MCF 10A (cell line): ENCODE measurements around the gene VTCN1. TPM values are rescaled to one million over a fixed set of nuclear protein-coding genes. Genes with fewer than 3 reads are reported as not detected.
"Not testable (repeated sequence)": the region's sequence is repeated elsewhere in the genome, so short reads cannot be mapped to it uniquely, and the experiment has no call there.

Experiments used
- BruUV-seq: library from RNA; stranded (reverse); fragments of 400-500 nt; replicated peaks from 2 replicates; lab custom pipeline; 2021; lab: Mats Ljungman, UMichigan
- CTCF ChIA-PET: fragments of 300-600 bp; sonication (Branson Sonifier 250); formaldehyde crosslinking; extraction: SDS; loops from one replicate; lab custom pipeline; 2021; ENCODE audit warnings: antibody characterized with exemption, inconsistent platforms; lab: Yijun Ruan, JAX
- POLR2A ChIA-PET: fragments of 300-600, 350-650 bp; sonication (Branson Sonifier 250); formaldehyde crosslinking; extraction: SDS; loops from one replicate; lab custom pipeline; 2020; ENCODE audit warnings: antibody characterized with exemption, inconsistent platforms; lab: Yijun Ruan, JAX
- DNase-seq: peaks from one replicate; pipeline ENCODE4 v3.0.0-alpha.2; 2018; ENCODE audit not compliant: unreplicated experiment
- H3K27ac Mint-ChIP-seq: one replicate; pipeline ENCODE4 v1.8.0; 2022; ENCODE audit warnings: mild to moderate bottlenecking, low read depth, mixed read lengths; ENCODE audit not compliant: unreplicated experiment
- H3K27me3 Mint-ChIP-seq: one replicate; pipeline ENCODE4 v1.8.0; 2022; ENCODE audit warnings: mixed read lengths; ENCODE audit not compliant: insufficient read depth, unreplicated experiment
- H3K36me3 Mint-ChIP-seq: one replicate; pipeline ENCODE4 v1.8.0; 2022; ENCODE audit warnings: mild to moderate bottlenecking, moderate library complexity, mixed read lengths; ENCODE audit not compliant: insufficient read depth, unreplicated experiment
- H3K4me1 Mint-ChIP-seq: one replicate; pipeline ENCODE4 v1.8.0; 2022; ENCODE audit warnings: mixed read lengths; ENCODE audit not compliant: insufficient read depth, unreplicated experiment
- H3K4me3 Mint-ChIP-seq: one replicate; pipeline ENCODE4 v1.8.0; 2022; ENCODE audit warnings: mild to moderate bottlenecking, moderate library complexity, mixed read lengths; ENCODE audit not compliant: unreplicated experiment
- H3K9me3 Mint-ChIP-seq: one replicate; pipeline ENCODE4 v1.8.0; 2022; ENCODE audit warnings: mixed read lengths; ENCODE audit not compliant: unreplicated experiment
- intact Hi-C: fragments of 100-400 bp; cut with micrococcal nuclease; formaldehyde crosslinking; loops from 2 replicates; pipeline ENCODE4 v1.14.1; 2022
- total RNA-seq: library from RNA; stranded (reverse); gene quantifications from 2 replicates; pipeline ENCODE4 v1.2.3, GENCODE V29; 2022
- TF ChIP-seq, protein P1 (sequence below): fragments of 200-600 bp; IDR thresholded peaks from one replicate; pipeline ENCODE4 v1.8.0; 2022; ENCODE audit warnings: antibody characterized with exemption, mild to moderate bottlenecking; ENCODE audit not compliant: unreplicated experiment

VTCN1 gene
- total RNA-seq, 1 experiment from 2014 or later, result not detected

DNA sequence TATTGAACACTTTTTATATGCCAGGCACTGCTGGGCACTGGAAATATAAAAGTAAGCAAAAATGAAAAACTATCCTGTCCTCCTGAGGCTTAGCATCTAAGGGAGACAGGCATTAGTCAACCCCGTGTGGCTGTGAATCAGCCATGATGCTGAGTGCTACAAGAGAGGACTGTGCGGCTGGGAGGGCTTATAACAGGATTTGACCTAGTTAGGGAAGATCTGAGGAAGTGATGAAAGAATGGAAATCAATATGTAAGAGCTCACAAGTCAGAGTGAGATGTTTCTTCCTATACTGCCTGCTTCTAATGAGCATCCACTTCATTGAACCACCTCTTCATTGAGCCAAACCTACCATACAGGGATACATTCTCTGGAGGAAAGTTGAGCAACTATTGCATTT lies 104.2 kb downstream of the VTCN1 start:
- H3K9me3 Mint-ChIP-seq, result no peaks in the 10 kb centered on the region
- no peaks in the 10 kb centered on the region for H3K27me3 Mint-ChIP-seq
- no peak for DNase-seq
- no TSS peak for BruUV-seq
- intact Hi-C loops, result no loop called here
- ChIA-PET POLR2A (no interaction called here), CTCF (interaction anchor here (0.6 to 1.4 kb wide), 5 partner anchors 16 to 301 kb away, joined by 3 to 4 read pairs (median 3); no protein-coding TSS in a partner anchor)
- TF ChIP-seq, protein P1, sequence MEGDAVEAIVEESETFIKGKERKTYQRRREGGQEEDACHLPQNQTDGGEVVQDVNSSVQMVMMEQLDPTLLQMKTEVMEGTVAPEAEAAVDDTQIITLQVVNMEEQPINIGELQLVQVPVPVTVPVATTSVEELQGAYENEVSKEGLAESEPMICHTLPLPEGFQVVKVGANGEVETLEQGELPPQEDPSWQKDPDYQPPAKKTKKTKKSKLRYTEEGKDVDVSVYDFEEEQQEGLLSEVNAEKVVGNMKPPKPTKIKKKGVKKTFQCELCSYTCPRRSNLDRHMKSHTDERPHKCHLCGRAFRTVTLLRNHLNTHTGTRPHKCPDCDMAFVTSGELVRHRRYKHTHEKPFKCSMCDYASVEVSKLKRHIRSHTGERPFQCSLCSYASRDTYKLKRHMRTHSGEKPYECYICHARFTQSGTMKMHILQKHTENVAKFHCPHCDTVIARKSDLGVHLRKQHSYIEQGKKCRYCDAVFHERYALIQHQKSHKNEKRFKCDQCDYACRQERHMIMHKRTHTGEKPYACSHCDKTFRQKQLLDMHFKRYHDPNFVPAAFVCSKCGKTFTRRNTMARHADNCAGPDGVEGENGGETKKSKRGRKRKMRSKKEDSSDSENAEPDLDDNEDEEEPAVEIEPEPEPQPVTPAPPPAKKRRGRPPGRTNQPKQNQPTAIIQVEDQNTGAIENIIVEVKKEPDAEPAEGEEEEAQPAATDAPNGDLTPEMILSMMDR, result no peak
- H3K4me1 Mint-ChIP-seq, result peaks cover 19% of the 10 kb centered on the region
- H3K36me3 Mint-ChIP-seq, result peaks cover 20% of the 10 kb centered on the region
- no peak overlapping the region for H3K27ac Mint-ChIP-seq
- no peak overlapping the region for H3K4me3 Mint-ChIP-seq

DNA sequence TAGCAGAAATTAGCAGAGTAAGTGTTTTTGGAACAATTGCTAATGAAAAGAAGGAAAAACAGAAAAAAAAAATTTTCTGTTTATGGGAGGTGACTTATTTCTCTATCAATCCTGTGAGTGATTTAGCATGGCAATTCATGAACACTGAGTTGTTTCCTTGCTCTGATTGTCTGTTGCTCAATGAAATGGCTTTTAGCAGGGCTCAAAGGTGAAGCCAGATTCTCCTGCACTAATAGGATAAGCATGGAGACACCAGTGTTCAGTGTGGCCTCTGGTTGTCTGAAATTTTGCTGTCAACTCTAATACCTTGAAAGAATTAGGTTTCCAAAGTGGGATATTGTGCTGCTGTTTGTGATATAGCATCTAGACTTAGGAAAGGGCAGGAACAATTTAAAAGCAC lies 105.0 kb downstream of the VTCN1 start:
- POLR2A ChIA-PET, result no interaction called here
- no peak for DNase-seq
- intact Hi-C loops, result no loop called here
- H3K4me1 Mint-ChIP-seq, result peaks cover 15% of the 10 kb centered on the region
- CTCF ChIA-PET, result interaction anchor here (0.7 to 0.8 kb wide), 2 partner anchors 17 to 50 kb away, joined by 3 to 6 read pairs; no protein-coding TSS in a partner anchor
- no TSS peak for BruUV-seq
- no peaks in the 10 kb centered on the region for H3K27me3 Mint-ChIP-seq
- TF ChIP-seq, protein P1, result no peak
- H3K36me3 Mint-ChIP-seq, result peaks cover 23% of the 10 kb centered on the region
- H3K27ac Mint-ChIP-seq, result no peak overlapping the region
- H3K4me3 Mint-ChIP-seq, result no peak overlapping the region
- H3K9me3 Mint-ChIP-seq, result no peaks in the 10 kb centered on the region

- ChIA-PET POLR2A (no interaction called here), CTCF (interaction anchor here (0.7 to 1.6 kb wide), 3 partner anchors 17 to 49 kb away, joined by 3 to 6 read pairs (median 3); no protein-coding TSS in a partner anchor)
- H3K9me3 Mint-ChIP-seq, result no peaks in the 10 kb centered on the region
- no peak for DNase-seq
- no TSS peak for BruUV-seq
- TF ChIP-seq, protein P1, result no peak
- no peaks in the 10 kb centered on the region for H3K27me3 Mint-ChIP-seq
- intact Hi-C loops, result no loop called here
- H3K36me3 Mint-ChIP-seq, result peaks cover 31% of the 10 kb centered on the region
- peaks cover 10% of the 10 kb centered on the region for H3K4me1 Mint-ChIP-seq
- no peak overlapping the region for H3K4me3 Mint-ChIP-seq
- H3K27ac Mint-ChIP-seq, result no peak overlapping the region
These were observed 105.7 kb downstream of the VTCN1 start for GRCh38 chr1:117104986-117105385.

GRCh38 chr1:117101858-117102257 lies 108.9 kb downstream of the VTCN1 start:
- H3K27me3 Mint-ChIP-seq, H3K9me3 Mint-ChIP-seq, intact Hi-C loops, DNase-seq, H3K4me1 Mint-ChIP-seq, H3K27ac Mint-ChIP-seq, H3K4me3 Mint-ChIP-seq: not testable (repeated sequence)
- ChIA-PET POLR2A (interaction anchor here (0.6 kb wide), 1 partner anchor 70 kb away, joined by 4 read pairs; no protein-coding TSS in a partner anchor), CTCF (interaction anchor here (0.6 to 1.1 kb wide), 2 partner anchors 35 to 97 kb away, joined by 3 to 6 read pairs; no protein-coding TSS in a partner anchor)
- BruUV-seq, result TSS peak; percentile 22
- peaks cover 50% of the 10 kb centered on the region for H3K36me3 Mint-ChIP-seq
